Stimulated activated CD8-positive, alpha-beta memory T cell treated with anti-CD3 and anti-CD28 coated beads, Interleukin-2, amount 100 ng/mL, for 1 hour (primary cell): Measurements from ENCODE around the gene TRIM36.

Experiments used
- DNase-seq, 2 donors: peaks; one replicate each; pipeline ENCODE4 v3.0.0-alpha.2; 2020; ENCODE audit warnings: low read depth in 2 of 2

Gene TRIM36, protein sequence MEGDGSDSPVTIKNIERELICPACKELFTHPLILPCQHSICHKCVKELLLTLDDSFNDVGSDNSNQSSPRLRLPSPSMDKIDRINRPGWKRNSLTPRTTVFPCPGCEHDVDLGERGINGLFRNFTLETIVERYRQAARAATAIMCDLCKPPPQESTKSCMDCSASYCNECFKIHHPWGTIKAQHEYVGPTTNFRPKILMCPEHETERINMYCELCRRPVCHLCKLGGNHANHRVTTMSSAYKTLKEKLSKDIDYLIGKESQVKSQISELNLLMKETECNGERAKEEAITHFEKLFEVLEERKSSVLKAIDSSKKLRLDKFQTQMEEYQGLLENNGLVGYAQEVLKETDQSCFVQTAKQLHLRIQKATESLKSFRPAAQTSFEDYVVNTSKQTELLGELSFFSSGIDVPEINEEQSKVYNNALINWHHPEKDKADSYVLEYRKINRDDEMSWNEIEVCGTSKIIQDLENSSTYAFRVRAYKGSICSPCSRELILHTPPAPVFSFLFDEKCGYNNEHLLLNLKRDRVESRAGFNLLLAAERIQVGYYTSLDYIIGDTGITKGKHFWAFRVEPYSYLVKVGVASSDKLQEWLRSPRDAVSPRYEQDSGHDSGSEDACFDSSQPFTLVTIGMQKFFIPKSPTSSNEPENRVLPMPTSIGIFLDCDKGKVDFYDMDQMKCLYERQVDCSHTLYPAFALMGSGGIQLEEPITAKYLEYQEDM

DNA sequence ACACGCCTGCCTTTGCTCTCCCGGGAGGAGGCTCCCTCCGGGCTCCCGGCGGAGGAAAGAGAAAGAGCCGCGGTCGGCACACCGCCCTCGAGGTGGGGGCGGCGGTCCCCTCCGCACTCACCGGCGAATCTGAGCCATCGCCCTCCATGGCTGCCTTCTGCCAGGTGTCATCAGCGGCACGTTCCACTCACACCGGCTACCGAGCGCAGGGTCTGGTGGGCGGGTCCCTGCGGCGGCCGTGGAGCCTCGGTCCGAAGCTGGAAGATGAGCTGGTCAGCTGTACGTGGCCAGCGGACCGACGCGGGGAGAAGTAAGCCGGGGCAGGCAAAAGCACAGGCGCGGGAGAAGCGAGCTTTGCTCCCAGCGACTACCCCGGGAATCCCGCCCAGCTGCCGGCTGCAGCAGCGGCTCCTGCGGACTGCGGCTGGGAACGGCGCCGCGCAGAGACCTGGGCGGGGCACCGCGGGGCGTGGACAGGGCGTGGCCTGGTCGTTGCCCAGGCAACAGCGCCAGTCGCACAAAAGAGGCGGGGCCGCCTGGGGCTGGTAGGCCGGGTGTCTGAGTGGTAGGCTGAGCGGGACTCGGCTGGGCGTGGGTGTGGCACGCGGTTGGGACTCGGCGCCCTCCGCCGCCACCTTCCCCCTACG lies at the start of gene TRIM36:
Gene TRIM36, minus strand, starts transcription at position 422 of the 647 bp plus-strand sequence. Its CDS starts 274 bp downstream, at position 148.
- DNase-seq = peak; percentile 80 to 81

DNA sequence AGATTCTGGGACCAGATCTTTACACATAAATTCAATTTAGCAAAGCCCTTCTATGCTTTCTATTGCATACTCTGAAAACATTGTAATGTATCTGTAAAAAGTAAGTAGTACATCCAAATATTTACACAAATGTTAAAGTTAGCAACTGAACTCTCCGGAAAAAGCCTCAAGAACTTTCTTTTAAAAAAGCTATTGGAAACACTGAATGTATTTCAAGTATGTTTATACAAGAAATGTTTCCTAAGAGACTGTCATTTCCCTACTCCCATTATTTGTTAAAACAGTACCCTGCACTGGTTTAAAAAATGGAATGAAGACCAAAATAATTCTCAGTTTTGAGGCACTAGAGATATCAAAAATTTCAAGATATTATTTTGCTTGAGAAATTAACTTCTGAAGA lies 44.8 kb upstream of the TRIM36 start:
- no peak for DNase-seq

DNA sequence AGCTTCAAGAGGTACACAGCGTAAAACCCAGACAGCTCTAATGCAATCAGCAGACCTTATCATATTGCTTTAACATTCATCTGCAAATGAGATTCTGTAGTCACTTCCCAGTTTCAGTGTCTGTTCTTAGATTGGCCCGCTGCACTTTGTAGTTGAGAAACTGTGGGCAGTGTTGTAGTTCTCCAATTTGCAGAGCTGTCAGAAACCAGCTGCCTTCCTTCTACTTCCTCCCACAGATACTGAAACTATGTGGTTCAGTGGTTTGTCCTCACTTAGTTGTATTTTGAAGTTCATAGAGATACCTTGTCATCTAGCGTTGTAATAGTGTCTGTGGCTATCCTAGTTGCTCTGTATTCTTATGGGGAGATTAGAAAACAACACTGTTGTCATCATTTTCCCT lies 39.6 kb upstream of the TRIM36 start:
- DNase-seq = peak; percentile 1 to 2

DNA sequence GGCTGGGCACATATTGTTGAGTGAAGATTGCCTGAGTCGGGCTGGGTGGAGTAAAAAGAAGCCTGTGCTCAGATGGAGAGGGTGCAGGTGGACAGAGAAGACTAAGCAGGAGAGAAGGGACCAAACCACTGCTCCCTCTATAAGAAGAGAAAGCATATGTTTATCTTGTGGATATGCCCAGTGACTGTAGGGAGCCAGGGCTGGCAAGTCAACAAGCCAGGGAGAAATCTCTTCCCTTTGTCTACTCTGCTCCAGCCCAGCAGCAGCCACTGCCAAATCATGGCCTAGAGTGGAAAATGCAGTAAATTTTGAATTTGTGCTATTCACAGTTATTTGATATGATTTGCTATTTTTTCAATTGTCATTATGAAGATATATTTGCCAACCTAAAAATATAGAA lies 33.2 kb upstream of the TRIM36 start:
- no peak for DNase-seq

DNA sequence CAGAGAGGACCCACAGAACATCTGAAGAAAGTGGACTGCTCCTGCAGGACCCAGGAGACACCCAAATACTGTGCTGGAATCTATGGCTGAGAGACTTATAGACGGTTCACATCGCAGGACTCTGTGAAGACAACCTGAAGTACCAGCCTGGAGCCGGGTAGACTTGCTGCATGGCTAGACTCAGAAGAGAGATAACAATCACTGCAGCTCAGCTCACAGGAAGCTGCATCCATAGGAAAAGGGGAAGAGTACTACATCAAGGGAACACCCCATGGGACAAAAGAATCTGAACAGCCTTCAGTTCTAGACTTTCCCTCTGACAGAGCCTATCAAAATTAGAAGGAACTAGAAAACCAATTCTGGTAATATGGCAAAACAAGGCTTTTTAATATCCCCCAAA lies 26.5 kb upstream of the TRIM36 start:
- DNase-seq = no peak

DNA sequence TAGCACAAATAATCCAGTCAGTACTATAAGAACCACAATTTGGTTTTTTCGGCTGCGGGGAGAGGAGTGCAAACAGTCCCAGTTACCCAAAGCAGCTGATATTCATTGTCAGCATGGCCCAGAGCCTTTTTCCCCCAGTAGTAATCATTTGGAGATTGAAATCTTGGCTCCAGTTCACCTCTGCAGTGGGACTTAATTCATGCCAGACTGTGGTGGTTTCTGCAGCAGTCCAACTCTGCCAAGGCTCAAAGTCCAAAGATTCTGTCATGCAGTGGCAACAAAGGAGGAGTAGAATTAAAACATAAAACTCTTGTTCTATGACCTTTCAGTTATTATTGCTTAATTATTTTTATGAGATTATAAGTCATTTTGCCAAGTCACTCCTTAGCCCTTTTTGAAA lies 25.0 kb upstream of the TRIM36 start:
- DNase-seq = no peak

DNA sequence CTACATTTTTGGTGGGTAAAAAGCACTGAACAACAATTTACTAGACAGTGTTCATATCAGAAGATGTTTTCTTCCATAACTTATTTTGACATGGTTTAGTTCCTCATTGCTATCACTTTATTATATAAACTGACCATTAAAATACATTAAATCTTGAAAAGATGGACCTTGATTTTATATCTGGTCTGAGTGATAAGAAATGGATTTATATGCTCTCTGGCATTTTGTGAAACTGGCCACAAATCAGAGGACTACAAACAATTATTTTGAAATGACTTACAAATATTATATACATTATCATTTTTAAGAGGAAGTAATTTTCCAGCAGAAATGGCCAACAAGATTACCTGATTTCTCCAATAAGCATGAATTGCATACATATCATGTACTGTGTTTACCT lies 23.6 kb upstream of the TRIM36 start:
- no peak for DNase-seq

DNA sequence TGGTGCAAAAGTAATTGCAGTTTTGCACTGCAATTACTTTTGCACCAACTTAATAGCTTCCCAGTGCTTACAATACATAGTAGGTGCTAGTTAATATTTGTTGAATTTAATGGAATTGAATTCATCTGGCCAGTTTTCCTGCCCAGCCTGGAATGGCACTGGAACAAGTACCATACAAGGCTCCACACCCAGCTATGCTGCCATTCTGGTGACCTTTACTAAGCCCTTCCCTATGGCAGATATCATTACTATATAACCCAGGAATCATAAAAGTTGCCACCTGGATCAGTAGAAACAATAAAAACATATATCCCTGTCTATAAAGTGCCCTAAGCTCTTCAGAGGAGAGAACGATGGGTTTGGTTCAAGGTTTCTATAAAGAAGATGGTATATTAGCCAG lies 22.4 kb upstream of the TRIM36 start:
- DNase-seq = no peak

DNA sequence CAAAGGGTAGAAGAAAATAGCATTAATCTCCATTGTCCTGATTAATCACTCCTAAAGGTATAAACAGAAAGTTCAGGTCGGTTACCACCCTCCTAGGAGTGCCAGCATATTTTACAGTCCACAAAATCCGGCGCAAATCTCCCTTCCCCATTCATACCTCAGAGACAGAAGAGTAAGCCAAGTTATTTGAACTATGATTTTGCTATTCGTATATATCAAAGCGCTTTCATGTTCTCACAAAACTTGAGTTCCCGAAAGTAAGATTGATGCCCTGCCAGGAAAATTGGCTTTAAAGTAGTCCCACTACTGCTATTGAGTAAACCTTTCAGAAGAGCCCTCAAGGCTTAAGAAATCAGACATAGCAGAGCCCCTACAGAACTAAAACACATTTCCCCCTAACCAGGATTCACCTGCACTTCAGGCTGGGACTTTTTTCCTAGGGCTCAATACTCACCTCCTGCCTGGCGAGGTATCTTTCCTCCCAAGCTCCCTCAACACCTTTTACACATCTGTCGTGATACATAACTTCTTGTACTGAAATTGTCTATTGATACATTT lies 21.8 kb upstream of the TRIM36 start:
- DNase-seq = no peak

DNA sequence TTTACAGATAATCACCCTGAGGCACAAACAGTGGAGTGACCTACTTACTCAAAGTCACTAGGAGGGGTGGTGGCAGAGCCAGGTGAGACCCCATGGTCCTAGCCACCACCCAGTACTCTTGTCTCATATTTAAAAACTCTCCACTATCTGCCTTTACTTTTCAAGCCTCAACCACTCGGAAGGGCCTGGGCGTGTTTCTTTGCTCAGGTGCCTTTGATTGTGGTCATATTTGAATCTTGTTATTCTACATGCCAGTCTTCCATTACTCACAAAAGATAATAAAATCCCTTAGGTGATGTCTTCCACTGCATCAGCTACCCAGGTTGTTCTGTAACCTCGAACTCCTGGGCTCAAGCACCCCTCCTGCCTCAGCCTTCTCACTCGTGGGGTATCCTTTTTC lies 20.7 kb upstream of the TRIM36 start:
- DNase-seq = no peak

DNA sequence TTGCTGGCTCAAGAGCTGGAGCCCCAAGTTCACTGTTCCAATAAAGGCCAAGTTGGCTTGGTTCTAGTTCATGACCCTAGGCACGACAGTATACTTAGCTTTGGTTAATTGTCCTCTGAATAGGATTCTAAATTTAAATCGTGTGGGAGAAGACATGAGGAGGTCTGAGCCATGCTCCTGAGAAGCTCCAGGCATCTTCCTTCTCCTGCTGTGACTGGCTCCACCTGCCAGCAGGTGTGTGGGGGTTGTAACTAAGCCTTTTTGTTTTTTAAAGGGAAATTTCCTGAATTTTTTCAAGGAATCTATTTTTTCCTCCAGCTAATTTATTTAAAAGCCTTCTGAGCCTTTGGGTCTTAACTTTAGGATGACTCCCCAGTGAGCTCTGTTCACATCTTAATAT lies 20.2 kb upstream of the TRIM36 start:
- DNase-seq = no peak

DNA sequence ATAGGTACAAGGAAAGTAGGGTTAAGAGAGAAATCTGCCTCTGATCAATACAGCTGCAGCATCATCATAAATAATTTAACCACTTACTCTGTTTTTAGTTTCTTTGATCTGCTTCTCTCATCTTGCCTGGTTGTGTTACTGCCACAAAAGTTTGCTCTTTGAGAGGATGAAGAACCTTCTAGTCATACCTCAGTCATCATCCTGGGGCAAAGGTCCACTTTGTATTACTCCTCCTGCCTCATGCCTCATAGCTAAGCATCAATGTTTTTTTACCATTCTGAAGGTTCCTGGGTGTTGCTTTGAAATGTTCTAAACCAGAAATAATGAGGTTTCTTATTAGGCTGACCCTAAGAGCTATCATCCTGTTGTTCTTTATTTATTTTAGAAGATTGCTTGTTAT lies 17.1 kb upstream of the TRIM36 start:
- no peak for DNase-seq

DNA sequence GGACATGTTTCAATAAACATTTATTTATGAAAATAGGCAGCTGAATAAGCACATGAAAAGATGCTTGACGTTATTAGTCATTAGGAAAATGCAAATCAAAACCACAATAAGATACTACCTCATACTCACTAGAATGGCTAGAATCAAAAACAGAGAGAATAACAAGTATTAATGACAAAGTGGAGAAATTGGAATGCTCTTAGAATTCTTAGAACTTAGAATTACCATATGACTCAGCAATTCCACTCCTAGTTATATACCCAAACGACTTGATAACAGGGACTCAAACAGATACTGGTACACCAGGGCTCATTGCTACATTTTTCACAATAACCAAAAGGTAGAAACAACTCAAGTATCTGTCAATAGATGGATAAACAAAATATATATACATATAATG lies 15.1 kb upstream of the TRIM36 start:
- no peak for DNase-seq

DNA sequence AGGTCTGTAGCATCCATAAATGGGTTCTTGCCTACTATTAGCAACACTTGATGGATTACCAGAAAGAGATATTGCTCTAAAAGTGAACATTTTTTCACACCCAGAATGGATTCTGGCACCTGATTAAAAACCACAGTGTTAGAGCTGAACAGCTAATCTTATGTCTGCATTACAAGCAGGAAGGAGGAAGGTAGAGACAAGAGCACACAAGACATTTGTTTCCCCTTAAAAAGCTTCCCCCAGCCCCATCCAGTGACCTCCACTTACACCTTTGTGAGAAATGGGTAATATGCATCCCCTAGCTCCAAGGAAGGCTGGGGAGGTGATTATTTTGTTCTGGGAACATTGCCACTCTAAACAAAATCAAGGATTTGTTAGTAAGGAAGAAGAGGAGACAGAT lies 12.0 kb upstream of the TRIM36 start:
- no peak for DNase-seq

DNA sequence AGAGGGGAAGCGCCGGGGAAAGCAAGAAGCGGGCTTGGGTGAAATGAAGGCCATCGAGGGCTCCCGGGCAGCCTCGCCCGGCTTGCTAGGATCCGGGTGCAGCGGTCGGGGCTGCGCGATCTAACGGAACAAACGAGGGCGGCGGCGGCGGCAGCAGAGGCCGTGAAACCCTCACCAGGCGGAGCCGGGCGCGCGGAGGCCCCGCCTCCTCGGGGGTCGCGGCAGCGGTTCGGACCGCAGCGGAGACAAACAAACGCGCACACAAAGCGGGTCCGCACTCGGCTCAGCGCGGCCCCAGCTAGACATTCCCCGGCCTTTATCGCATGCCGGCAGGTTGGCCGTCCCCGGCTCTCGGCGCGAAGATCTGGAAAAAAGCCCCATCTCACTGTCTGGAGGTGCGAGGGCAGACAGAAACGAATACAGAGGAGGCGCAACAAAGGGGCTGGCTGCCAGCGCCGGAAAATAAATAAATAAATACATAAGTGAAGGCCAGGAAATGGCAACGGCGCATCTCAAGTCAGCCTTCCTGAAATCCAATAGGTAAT lies 10.5 kb upstream of the TRIM36 start:
- DNase-seq = no peak

DNA sequence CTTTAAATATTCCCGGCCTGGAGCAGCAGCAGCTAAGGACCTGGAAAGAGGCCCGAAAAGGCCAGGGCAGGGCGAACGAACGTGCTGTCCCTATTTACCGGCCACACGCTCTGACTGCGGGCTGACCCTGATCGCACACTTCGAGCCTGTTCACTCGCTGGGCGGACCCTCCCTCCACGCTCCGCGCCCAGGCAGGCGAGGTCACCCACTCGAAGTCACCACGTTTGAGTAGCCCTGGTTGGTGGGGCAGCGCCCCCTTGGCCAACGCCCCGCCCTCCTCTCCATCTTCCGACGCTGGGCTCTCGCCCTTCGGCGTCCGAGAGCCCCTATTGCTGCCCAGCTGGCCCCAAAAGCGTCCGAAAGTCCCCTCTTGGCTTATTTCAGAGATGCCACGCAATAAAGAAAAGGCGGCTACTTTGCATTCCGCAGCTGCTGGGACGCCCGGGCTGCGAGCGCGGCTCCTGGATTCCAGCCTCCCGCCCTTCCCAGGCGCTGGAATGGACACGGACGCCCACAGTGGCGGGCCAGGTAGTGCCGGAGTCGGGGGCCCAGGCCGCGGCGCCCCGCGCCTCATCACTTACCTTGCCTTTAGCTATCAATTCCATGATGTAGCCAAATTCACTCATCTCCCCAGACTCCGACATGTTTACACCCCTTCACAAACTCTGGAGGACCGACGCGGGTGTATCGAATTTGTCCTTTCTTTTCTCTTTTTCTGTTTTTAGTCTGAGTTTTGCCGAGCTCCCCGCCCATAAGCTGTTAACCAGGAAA lies 9.9 kb upstream of the TRIM36 start:
- no peak for DNase-seq

DNA sequence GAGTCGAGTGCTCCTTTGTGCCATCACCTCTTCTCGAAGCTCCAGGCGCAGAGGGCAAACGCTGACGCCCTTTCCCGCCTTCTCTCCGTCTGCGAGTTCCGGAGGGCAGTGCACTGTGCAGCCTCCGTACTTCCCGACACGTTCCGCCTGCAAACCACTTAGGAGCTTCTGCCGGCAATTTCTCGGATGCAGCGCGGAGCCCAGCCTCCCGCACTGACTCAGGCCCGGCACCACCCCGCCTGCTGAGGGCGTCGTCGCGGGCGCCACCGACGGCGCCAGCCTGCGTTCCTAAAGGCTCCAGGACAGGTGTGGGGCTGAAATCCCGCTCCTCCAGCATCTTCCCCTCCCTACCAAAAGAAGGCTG lies 9.3 kb upstream of the TRIM36 start:
- no peak for DNase-seq

DNA sequence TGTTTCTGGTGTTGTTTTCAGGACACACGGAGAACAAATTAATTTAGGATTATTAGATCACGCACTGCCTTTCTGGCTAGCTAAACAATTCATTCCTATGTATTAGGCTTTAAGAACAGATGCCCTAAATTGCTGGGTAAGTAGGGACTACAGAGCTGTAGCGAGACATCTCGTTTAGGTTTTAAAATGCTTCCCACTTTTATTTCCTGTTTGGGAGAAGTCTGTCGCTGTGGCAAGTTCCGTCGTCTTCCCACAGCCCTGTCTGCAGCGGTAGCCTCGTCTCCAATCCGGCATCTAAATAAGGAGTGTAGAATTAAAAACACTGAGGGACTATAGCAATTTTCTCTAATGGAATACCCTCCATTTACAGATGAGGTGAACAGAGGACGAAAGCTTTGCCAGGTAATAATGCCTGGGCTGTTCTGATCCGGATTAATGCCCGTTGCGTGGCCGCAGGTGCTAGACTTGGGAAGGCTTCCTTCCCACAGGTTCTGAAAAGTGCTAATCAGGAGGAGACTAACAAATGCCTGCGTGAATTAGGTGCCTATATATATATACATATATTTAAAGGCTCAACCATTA lies 1.3 kb upstream of the TRIM36 start:
- no peak for DNase-seq

DNA sequence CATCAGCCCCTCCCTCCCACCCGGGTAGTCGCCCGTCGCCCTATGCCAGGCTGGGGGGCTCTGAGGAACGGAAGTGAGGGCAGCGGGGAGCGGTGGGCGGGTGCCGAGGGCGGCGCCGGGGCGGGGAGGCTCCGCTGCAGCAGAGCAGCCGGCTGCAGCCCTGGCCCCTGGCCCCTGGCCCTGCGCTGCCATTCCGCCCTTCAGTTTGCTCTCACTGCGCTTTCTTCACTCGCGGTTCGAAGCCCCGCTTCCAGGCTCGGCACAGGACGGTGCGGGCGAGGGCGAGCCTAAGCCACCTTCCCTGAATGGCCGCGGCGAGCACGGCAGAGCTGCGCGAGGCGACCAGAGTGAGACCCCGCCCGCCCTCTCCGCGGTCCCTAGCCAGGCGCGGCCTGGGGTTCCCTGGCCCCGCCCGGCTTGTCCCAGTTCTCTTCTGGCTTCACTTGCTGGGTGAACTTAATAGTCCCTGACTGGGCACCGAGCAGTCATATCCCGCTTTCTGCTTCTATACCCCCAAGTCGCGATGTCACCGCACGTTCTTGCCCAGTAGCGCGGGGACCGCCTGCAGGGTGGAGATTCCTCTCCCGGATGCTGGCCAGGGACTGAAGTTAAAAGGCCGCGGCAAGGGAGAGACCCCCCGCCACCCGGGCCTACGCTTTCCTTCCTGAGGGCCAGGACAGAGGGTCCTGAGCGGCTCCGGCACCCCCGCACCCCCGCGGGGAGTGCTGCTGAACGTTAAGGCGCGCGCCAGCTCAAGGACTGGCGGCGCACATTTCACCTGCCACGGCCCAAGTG lies 623 bp upstream of the TRIM36 start:
- no peak for DNase-seq

DNA sequence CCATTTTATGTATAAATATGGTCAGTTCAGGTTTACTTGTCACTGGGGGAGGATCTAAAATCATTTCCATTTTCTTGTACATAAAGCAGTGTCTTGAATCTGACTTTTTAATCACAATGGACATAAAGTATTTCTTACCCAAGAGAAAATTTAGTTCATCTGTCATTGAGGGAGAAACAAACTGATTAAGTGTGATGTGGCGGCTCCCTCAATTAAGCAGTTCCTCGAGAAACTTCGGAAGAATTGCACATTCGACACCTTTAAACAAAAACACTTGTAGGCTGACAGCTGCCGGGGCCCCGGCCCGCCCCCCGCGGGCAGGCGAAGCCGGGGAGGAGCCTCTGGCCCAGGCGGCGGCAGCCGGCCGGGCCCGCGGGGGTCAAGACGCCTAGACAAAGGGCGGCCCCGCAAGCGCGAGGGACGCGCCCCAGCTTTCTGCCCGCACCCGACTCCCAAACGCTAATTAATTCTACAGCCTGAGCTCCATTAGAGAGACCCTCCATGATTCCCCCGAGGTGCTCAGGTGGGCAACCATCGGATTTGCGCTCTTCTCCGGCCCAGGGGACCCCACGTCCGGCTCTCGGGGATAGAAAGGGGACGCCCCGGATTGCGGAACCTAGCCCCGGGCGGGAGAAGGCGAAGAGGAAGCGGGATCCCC lies 750 bp downstream of the TRIM36 start:
- DNase-seq = no peak
